Kasumi-1 (cell line): ENCODE data around the gene GPN1.
"Not testable (repeated sequence)": the region's sequence is repeated elsewhere in the genome, so short reads cannot be mapped to it uniquely, and the experiment has no call there.

Experiments
- DNase-seq, 2 experiments: peaks; one replicate each; lab custom pipeline; 2025; lab: John Stamatoyannopoulos, UW

Gene GPN1

GRCh38 chr2:27672723-27673486, 44.1 kb downstream of the GPN1 start:
- DNase-seq, result no peak

GRCh38 chr2:27680571-27680970, 51.7 kb downstream of the GPN1 start:
- DNase-seq, result no peak

GRCh38 chr2:27681841-27682240, 53.0 kb downstream of the GPN1 start:
- DNase-seq, result no peak

- not testable (repeated sequence) for DNase-seq
Observed at GRCh38 chr2:27682334-27682771, 53.5 kb downstream of the GPN1 start.

- peak; percentile 92 to 97 for DNase-seq
Observed at GRCh38 chr2:27683390-27684071, 54.7 kb downstream of the GPN1 start.

- peak in 1 of 2 experiments; percentile 25 for DNase-seq
Observed at GRCh38 chr2:27685006-27685405, 56.2 kb downstream of the GPN1 start.

GRCh38 chr2:27685577-27685976, 56.7 kb downstream of the GPN1 start:
- DNase-seq, result no peak

- DNase-seq, result no peak
Observed at GRCh38 chr2:27687232-27687631, 58.4 kb downstream of the GPN1 start.

- DNase-seq, result no peak
Observed at GRCh38 chr2:27689424-27689823, 60.6 kb downstream of the GPN1 start.

- DNase-seq, result no peak
Observed at GRCh38 chr2:27690052-27690451, 61.2 kb downstream of the GPN1 start.

GRCh38 chr2:27697660-27698059, 68.8 kb downstream of the GPN1 start:
- no peak for DNase-seq
